ENCODE results near the gene ACP7. TPM values are rescaled to one million over a fixed set of nuclear protein-coding genes. Genes with fewer than 3 reads are reported as not detected.
"Not testable (repeated sequence)": the region's sequence is repeated elsewhere in the genome, so short reads cannot be mapped to it uniquely, and the experiment has no call there.

Gene ACP7
- total RNA-seq, 2 experiments from 2014 or later: not detected

- Mint-ChIP-seq H3K27me3 (peaks cover 10% of the 10 kb centered on the region), H3K9me3 (no peaks in the 10 kb centered on the region), H3K4me3 (no peak overlapping the region), H3K4me1 (peaks cover 5% of the 10 kb centered on the region), H3K27ac (no peak overlapping the region), H3K36me3 (no peaks in the 10 kb centered on the region)
- DNase-seq: no peak
Observed at GRCh38 chr19:39111593-39112199, 27.5 kb downstream of the ACP7 start.

- no peak for DNase-seq
- H3K36me3 Mint-ChIP-seq: no peaks in the 10 kb centered on the region
- H3K4me1 Mint-ChIP-seq: peaks cover 5% of the 10 kb centered on the region
- H3K27ac Mint-ChIP-seq: no peak overlapping the region
- no peak overlapping the region for H3K4me3 Mint-ChIP-seq
- no peaks in the 10 kb centered on the region for H3K9me3 Mint-ChIP-seq
- H3K27me3 Mint-ChIP-seq: peaks cover 10% of the 10 kb centered on the region
Observed at GRCh38 chr19:39112338-39112890, 28.2 kb downstream of the ACP7 start.

GRCh38 chr19:39113199-39113598 is 29.0 kb downstream of the ACP7 start:
- H3K4me3 Mint-ChIP-seq: no peak overlapping the region
- no peak for DNase-seq
- H3K36me3 Mint-ChIP-seq: no peaks in the 10 kb centered on the region
- no peak overlapping the region for H3K27ac Mint-ChIP-seq
- H3K4me1 Mint-ChIP-seq: peaks cover 5% of the 10 kb centered on the region
- peaks cover 10% of the 10 kb centered on the region for H3K27me3 Mint-ChIP-seq
- H3K9me3 Mint-ChIP-seq: no peaks in the 10 kb centered on the region

GRCh38 chr19:39115105-39115847 is 31.1 kb downstream of the ACP7 start:
- Mint-ChIP-seq H3K27me3 (peaks cover 10% of the 10 kb centered on the region), H3K4me3 (no peak overlapping the region), H3K27ac (no peak overlapping the region), H3K36me3 (no peaks in the 10 kb centered on the region), H3K9me3 (no peaks in the 10 kb centered on the region), H3K4me1 (peaks cover 5% of the 10 kb centered on the region)
- DNase-seq: no peak

- H3K4me1 Mint-ChIP-seq, H3K27ac Mint-ChIP-seq, H3K36me3 Mint-ChIP-seq, DNase-seq, H3K9me3 Mint-ChIP-seq, H3K4me3 Mint-ChIP-seq: not testable (repeated sequence)
- H3K27me3 Mint-ChIP-seq: peaks cover 10% of the 10 kb centered on the region
Observed at GRCh38 chr19:39117023-39117422, 32.9 kb downstream of the ACP7 start.

- no peak overlapping the region for H3K4me3 Mint-ChIP-seq
- peaks cover 8% of the 10 kb centered on the region for H3K4me1 Mint-ChIP-seq
- no peaks in the 10 kb centered on the region for H3K36me3 Mint-ChIP-seq
- no peak overlapping the region for H3K27ac Mint-ChIP-seq
- H3K9me3 Mint-ChIP-seq: no peaks in the 10 kb centered on the region
- H3K27me3 Mint-ChIP-seq: peaks cover 3% of the 10 kb centered on the region
- no peak for DNase-seq
Observed at GRCh38 chr19:39119830-39120229, 35.7 kb downstream of the ACP7 start.

- no peak overlapping the region for H3K4me3 Mint-ChIP-seq
- H3K27ac Mint-ChIP-seq: no peak overlapping the region
Observed at GRCh38 chr19:39122934-39123731, 39.0 kb downstream of the ACP7 start.

GRCh38 chr19:39124136-39124764 is 40.1 kb downstream of the ACP7 start:
- no peaks in the 10 kb centered on the region for H3K36me3 Mint-ChIP-seq
- H3K4me3 Mint-ChIP-seq: peak overlapping the region; percentile 57
- H3K27ac Mint-ChIP-seq: no peak overlapping the region
- no peaks in the 10 kb centered on the region for H3K9me3 Mint-ChIP-seq
- H3K4me1 Mint-ChIP-seq: peaks cover 24% of the 10 kb centered on the region
- peaks cover 3% of the 10 kb centered on the region for H3K27me3 Mint-ChIP-seq
- DNase-seq: no peak

More at GRCh38 chr19:39122934-39123731, 39.0 kb downstream of the ACP7 start:
- Mint-ChIP-seq H3K9me3 (no peaks in the 10 kb centered on the region), H3K36me3 (no peaks in the 10 kb centered on the region), H3K27me3 (peaks cover 3% of the 10 kb centered on the region), H3K4me1 (peaks cover 21% of the 10 kb centered on the region)
- DNase-seq: no peak

- H3K27ac Mint-ChIP-seq: peak overlapping the region; percentile 92
- peaks cover 3% of the 10 kb centered on the region for H3K27me3 Mint-ChIP-seq
- H3K4me3 Mint-ChIP-seq: peak overlapping the region; percentile 92
- no peaks in the 10 kb centered on the region for H3K36me3 Mint-ChIP-seq
- no peaks in the 10 kb centered on the region for H3K9me3 Mint-ChIP-seq
- H3K4me1 Mint-ChIP-seq: peaks cover 28% of the 10 kb centered on the region
- DNase-seq: no peak
Observed at GRCh38 chr19:39125199-39125553, 41.0 kb downstream of the ACP7 start.

GRCh38 chr19:39125554-39126311 is 41.6 kb downstream of the ACP7 start, which contains the start of gene PAK4:
PAK4 (plus strand) TSS chr19:39125786; CDS start chr19:39169554, 43,768 bp downstream.
- H3K36me3 Mint-ChIP-seq: no peaks in the 10 kb centered on the region
- H3K9me3 Mint-ChIP-seq: no peaks in the 10 kb centered on the region
- H3K27me3 Mint-ChIP-seq: peaks cover 3% of the 10 kb centered on the region
- peak within 1 kb of the TSS; percentile 92 for H3K4me3 Mint-ChIP-seq
- peaks cover 29% of the 10 kb centered on the region for H3K4me1 Mint-ChIP-seq
- H3K27ac Mint-ChIP-seq: peak within 1 kb of the TSS; percentile 92
- DNase-seq: peak; percentile 98

- Mint-ChIP-seq H3K27ac (peak overlapping the region; percentile 92), H3K4me3 (peak overlapping the region; percentile 92), H3K36me3 (no peaks in the 10 kb centered on the region), H3K4me1 (peaks cover 34% of the 10 kb centered on the region), H3K9me3 (no peaks in the 10 kb centered on the region), H3K27me3 (peaks cover 3% of the 10 kb centered on the region)
- no peak for DNase-seq
Observed at GRCh38 chr19:39126312-39127187, 42.4 kb downstream of the ACP7 start.

- H3K9me3 Mint-ChIP-seq: no peaks in the 10 kb centered on the region
- H3K27ac Mint-ChIP-seq: no peak overlapping the region
- DNase-seq: no peak
- no peaks in the 10 kb centered on the region for H3K27me3 Mint-ChIP-seq
- H3K4me3 Mint-ChIP-seq: no peak overlapping the region
- H3K4me1 Mint-ChIP-seq: peaks cover 39% of the 10 kb centered on the region
- H3K36me3 Mint-ChIP-seq: no peaks in the 10 kb centered on the region
Observed at GRCh38 chr19:39127812-39128515, 43.8 kb downstream of the ACP7 start.

- no peak for DNase-seq
- Mint-ChIP-seq H3K36me3 (no peaks in the 10 kb centered on the region), H3K4me3 (no peak overlapping the region), H3K9me3 (no peaks in the 10 kb centered on the region), H3K27ac (no peak overlapping the region), H3K4me1 (peaks cover 40% of the 10 kb centered on the region), H3K27me3 (no peaks in the 10 kb centered on the region)
Observed at GRCh38 chr19:39128516-39129079, 44.4 kb downstream of the ACP7 start.
